GM06990 (cell line): Measurements from ENCODE around the gene RBM34.
A peak's percentile ranks its signal among the peaks of the same experiment; 100 is the strongest.

Experiments
- DNase-seq: peaks from one replicate; pipeline ENCODE4 v3.0.0-alpha.2; 2011; ENCODE audit not compliant: insufficient read length; ENCODE audit errors: extremely low read depth
- H3K27me3 ChIP-seq: replicated peaks from 2 replicates; pipeline ENCODE4 v1.6.0; 2011; ENCODE audit warnings: low read length; ENCODE audit not compliant: control insufficient read depth, insufficient read depth
- H3K36me3 ChIP-seq: 2 replicates; pipeline ENCODE4 v1.5.1; 2011; ENCODE audit warnings: low read length; ENCODE audit not compliant: control insufficient read depth, insufficient read depth
- H3K4me3 ChIP-seq: replicated peaks from 2 replicates; pipeline ENCODE4 v1.5.1; 2011; ENCODE audit warnings: low read depth, mild to moderate bottlenecking, control low read depth, low read length
- TF ChIP-seq, protein P1 (sequence below): IDR thresholded peaks from 2 replicates; pipeline ENCODE4 v1.5.1; 2011; ENCODE audit warnings: low read length, control low read depth, mild to moderate bottlenecking, inconsistent platforms; ENCODE audit not compliant: insufficient read depth, poor library complexity, severe bottlenecking

RBM34 gene

DNA sequence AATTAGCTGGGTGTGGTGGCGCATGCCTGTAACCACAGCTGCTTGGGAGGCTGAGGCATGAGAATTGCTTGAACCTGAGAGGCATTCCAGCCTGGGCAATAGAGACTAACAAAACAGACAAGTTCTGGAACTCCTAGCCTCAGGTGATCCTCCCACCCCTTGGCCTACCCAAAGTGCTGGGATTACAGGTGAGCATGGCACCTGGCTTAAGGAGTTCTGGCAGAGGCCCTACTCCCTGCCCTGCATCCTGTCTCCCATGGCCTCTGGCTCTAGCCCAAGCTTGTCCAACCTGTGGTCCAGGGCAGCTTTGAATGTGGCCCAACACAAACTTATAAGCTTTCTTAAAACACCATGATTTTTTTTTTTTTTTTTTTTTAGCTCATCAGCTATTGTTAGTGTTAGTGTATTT lies 52.9 kb downstream of the RBM34 start:
- Histone ChIP-seq H3K27me3 (no peaks in the 10 kb centered on the region), H3K4me3 (no peak overlapping the region), H3K36me3 (peaks cover 14% of the 10 kb centered on the region)
- DNase-seq = no peak
- TF ChIP-seq, protein P1, sequence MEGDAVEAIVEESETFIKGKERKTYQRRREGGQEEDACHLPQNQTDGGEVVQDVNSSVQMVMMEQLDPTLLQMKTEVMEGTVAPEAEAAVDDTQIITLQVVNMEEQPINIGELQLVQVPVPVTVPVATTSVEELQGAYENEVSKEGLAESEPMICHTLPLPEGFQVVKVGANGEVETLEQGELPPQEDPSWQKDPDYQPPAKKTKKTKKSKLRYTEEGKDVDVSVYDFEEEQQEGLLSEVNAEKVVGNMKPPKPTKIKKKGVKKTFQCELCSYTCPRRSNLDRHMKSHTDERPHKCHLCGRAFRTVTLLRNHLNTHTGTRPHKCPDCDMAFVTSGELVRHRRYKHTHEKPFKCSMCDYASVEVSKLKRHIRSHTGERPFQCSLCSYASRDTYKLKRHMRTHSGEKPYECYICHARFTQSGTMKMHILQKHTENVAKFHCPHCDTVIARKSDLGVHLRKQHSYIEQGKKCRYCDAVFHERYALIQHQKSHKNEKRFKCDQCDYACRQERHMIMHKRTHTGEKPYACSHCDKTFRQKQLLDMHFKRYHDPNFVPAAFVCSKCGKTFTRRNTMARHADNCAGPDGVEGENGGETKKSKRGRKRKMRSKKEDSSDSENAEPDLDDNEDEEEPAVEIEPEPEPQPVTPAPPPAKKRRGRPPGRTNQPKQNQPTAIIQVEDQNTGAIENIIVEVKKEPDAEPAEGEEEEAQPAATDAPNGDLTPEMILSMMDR = no peak

- Histone ChIP-seq H3K27me3 (no peaks in the 10 kb centered on the region), H3K4me3 (no peak overlapping the region), H3K36me3 (peaks cover 13% of the 10 kb centered on the region)
- TF ChIP-seq, protein P1 = no peak
- DNase-seq = no peak
Measured at GRCh38 chr1:235107368-235108184, 53.5 kb downstream of the RBM34 start.

- DNase-seq = no peak
- H3K36me3 ChIP-seq = peaks cover 11% of the 10 kb centered on the region
- TF ChIP-seq, protein P1 = no peak
- no peak overlapping the region for H3K4me3 ChIP-seq
- H3K27me3 ChIP-seq = no peaks in the 10 kb centered on the region
Measured at GRCh38 chr1:235106457-235106856, 54.6 kb downstream of the RBM34 start.

- H3K27me3 ChIP-seq = no peaks in the 10 kb centered on the region
- TF ChIP-seq, protein P1 = no peak
- peak; percentile 64 for DNase-seq
- peaks cover 10% of the 10 kb centered on the region for H3K36me3 ChIP-seq
- H3K4me3 ChIP-seq = peak overlapping the region; percentile 48
Measured at GRCh38 chr1:235105051-235106043, 55.7 kb downstream of the RBM34 start.

GRCh38 chr1:235102993-235103411 lies 58.0 kb downstream of the RBM34 start:
- DNase-seq = no peak
- TF ChIP-seq, protein P1 = no peak
- no peaks in the 10 kb centered on the region for H3K27me3 ChIP-seq
- H3K36me3 ChIP-seq = peaks cover under 1% of the 10 kb centered on the region; the same call in 1 of the 2 replicates
- H3K4me3 ChIP-seq = no peak overlapping the region
